Fibroblast of villous mesenchyme (primary cell): ENCODE results near the gene GINM1. TPM values are rescaled to one million over a fixed set of nuclear protein-coding genes. Genes with fewer than 3 reads are reported as not detected.

Experiments
- DNase-seq: peaks from one replicate; pipeline ENCODE4 v3.0.0-alpha.2; 2010; ENCODE audit warnings: low read depth
- H3K4me3 ChIP-seq: 2 replicates; pipeline ENCODE4 v1.5.1; 2011; ENCODE audit warnings: low read depth, mild to moderate bottlenecking, low read length
- CTCF ChIP-seq: IDR thresholded peaks from 2 replicates; pipeline ENCODE4 v1.5.1; 2012; ENCODE audit warnings: low read depth, mild to moderate bottlenecking, low read length; ENCODE audit not compliant: insufficient read depth
- total RNA-seq: library from RNA; depleted of rRNA; stranded (reverse); fragments of >200 nt; gene quantifications from 2 replicates; pipeline ENCODE4 v1.2.3, GENCODE V29; 2012

Gene GINM1
- total RNA-seq, result 41.9 and 69.1 TPM in 2 replicates

- DNase-seq, result peak; percentile 93
- peak; percentile 68 for TF ChIP-seq CTCF
- peak within 1 kb of the TSS; percentile 88 for H3K4me3 ChIP-seq
These were observed at the start of gene GINM1 for GRCh38 chr6:149565527-149566409. Gene GINM1 (plus strand): TSS chr6:149566375. CDS start chr6:149566415, 40 bp downstream.

- H3K4me3 ChIP-seq, result no peak overlapping the region
- no peak for TF ChIP-seq CTCF
- DNase-seq, result no peak
These were observed 36.5 kb upstream of the GINM1 start for GRCh38 chr6:149529650-149530049.

GRCh38 chr6:149534742-149535141, 31.4 kb upstream of the GINM1 start:
- no peak for TF ChIP-seq CTCF
- no peak for DNase-seq
- no peak overlapping the region for H3K4me3 ChIP-seq

- no peak for TF ChIP-seq CTCF
- DNase-seq, result no peak
- no peak overlapping the region for H3K4me3 ChIP-seq
These were observed 25.0 kb upstream of the GINM1 start for GRCh38 chr6:149541139-149541538.

GRCh38 chr6:149544646-149545257, 21.4 kb upstream of the GINM1 start:
- H3K4me3 ChIP-seq, result peak overlapping the region; percentile 100
- no peak for TF ChIP-seq CTCF
- no peak for DNase-seq

GRCh38 chr6:149545258-149545753, 20.9 kb upstream of the GINM1 start:
- peak overlapping the region; percentile 100 for H3K4me3 ChIP-seq
- TF ChIP-seq CTCF, result no peak
- peak; percentile 77 for DNase-seq
